ENCODE results near the gene RABGAP1. TPM values are rescaled to one million over a fixed set of nuclear protein-coding genes. Genes with fewer than 3 reads are reported as not detected.

RABGAP1 gene
- total RNA-seq, 4 donors from 2014 or later: 64.3 to 116 (median 79.5) TPM

GRCh38 chr9:123020796-123021195 is 80.0 kb downstream of the RABGAP1 start:
- no peaks in the 10 kb centered on the region for H3K4me1 ChIP-seq
- peaks cover 7 to 77% (median 51%) of the 10 kb centered on the region in 4 donors for H3K36me3 ChIP-seq
- no peak overlapping the region for H3K4me3 ChIP-seq
- no peaks in the 10 kb centered on the region for H3K27me3 ChIP-seq
- intact Hi-C loops (cut with DNase I): no loop called here
- 84% methylated on average over 2 of the region's 2 CpGs for WGBS
- DNase-seq (ENCODE audit: extremely low spot score): no peak
- no peak for TF ChIP-seq POLR2AphosphoS5 (IDR thresholded peaks at IDR 0.05)
- no peak for TF ChIP-seq CTCF (IDR thresholded peaks at IDR 0.05)
- TF ChIP-seq POLR2A (IDR thresholded peaks at IDR 0.05; ENCODE audit: low read depth): no peak
- no peak for TF ChIP-seq EP300 (IDR thresholded peaks at IDR 0.05)
- no peaks in the 10 kb centered on the region for H3K9me3 ChIP-seq
- H3K27ac ChIP-seq (replicated peaks in 1 of 4): no peak overlapping the region

- no peak for TF ChIP-seq EP300 (IDR thresholded peaks at IDR 0.05)
- no peak for TF ChIP-seq POLR2A (IDR thresholded peaks at IDR 0.05; ENCODE audit: low read depth)
- peaks cover 0 to 19% (median 15%) of the 10 kb centered on the region in 4 donors for H3K4me1 ChIP-seq
- peaks cover 7 to 56% (median 41%) of the 10 kb centered on the region in 4 donors for H3K36me3 ChIP-seq
- no peak for DNase-seq (ENCODE audit: extremely low spot score)
- H3K4me3 ChIP-seq: no peak overlapping the region
- no peaks in the 10 kb centered on the region for H3K9me3 ChIP-seq
- H3K27me3 ChIP-seq: no peaks in the 10 kb centered on the region
- WGBS: 97% methylated on average over 1 of the region's 1 CpG
- intact Hi-C loops (cut with DNase I): no loop called here
- no peak overlapping the region for H3K27ac ChIP-seq (replicated peaks in 1 of 4)
These were observed 85.6 kb downstream of the RABGAP1 start for GRCh38 chr9:123026425-123026824.

GRCh38 chr9:123027517-123027916 is 86.7 kb downstream of the RABGAP1 start:
- no peak for DNase-seq (ENCODE audit: extremely low spot score)
- H3K4me3 ChIP-seq: no peak overlapping the region
- H3K36me3 ChIP-seq: peaks cover 1 to 46% (median 32%) of the 10 kb centered on the region in 4 donors
- TF ChIP-seq CTCF (IDR thresholded peaks at IDR 0.05) (no peak), POLR2AphosphoS5 (IDR thresholded peaks at IDR 0.05) (no peak), EP300 (IDR thresholded peaks at IDR 0.05) (no peak), POLR2A (IDR thresholded peaks at IDR 0.05; ENCODE audit: low read depth) (no peak)
- H3K27ac ChIP-seq (replicated peaks in 1 of 4): no peak overlapping the region
- WGBS: 71% methylated on average over 3 of the region's 3 CpGs
- peaks cover 0 to 26% (median 22%) of the 10 kb centered on the region in 4 donors for H3K4me1 ChIP-seq
- no peaks in the 10 kb centered on the region for H3K9me3 ChIP-seq
- no peaks in the 10 kb centered on the region for H3K27me3 ChIP-seq
- intact Hi-C loops (cut with DNase I): no loop called here

- no peak overlapping the region for H3K27ac ChIP-seq (replicated peaks in 1 of 4)
- H3K4me3 ChIP-seq: no peak overlapping the region
- intact Hi-C loops (cut with DNase I): no loop called here
- no peaks in the 10 kb centered on the region for H3K27me3 ChIP-seq
- TF ChIP-seq EP300 (IDR thresholded peaks at IDR 0.05) (no peak), CTCF (IDR thresholded peaks at IDR 0.05) (no peak), POLR2AphosphoS5 (IDR thresholded peaks at IDR 0.05) (no peak), POLR2A (IDR thresholded peaks at IDR 0.05; ENCODE audit: low read depth) (no peak)
- peaks cover 0 to 39% (median 26%) of the 10 kb centered on the region in 4 donors for H3K36me3 ChIP-seq
- peaks cover 0 to 32% (median 29%) of the 10 kb centered on the region in 4 donors for H3K4me1 ChIP-seq
- H3K9me3 ChIP-seq: no peaks in the 10 kb centered on the region
- no peak for DNase-seq (ENCODE audit: extremely low spot score)
These were observed 87.3 kb downstream of the RABGAP1 start for GRCh38 chr9:123028136-123028535.

- Histone ChIP-seq H3K4me3 (no peak overlapping the region), H3K4me1 (peaks cover 0 to 40% (median 37%) of the 10 kb centered on the region in 4 donors), H3K27me3 (no peaks in the 10 kb centered on the region), H3K27ac (replicated peaks in 1 of 4) (no peak overlapping the region), H3K36me3 (peaks cover 0 to 31% (median 18%) of the 10 kb centered on the region in 4 donors), H3K9me3 (no peaks in the 10 kb centered on the region)
- WGBS: 97% methylated on average over 3 of the region's 3 CpGs
- no peak for DNase-seq (ENCODE audit: extremely low spot score)
- no peak for TF ChIP-seq CTCF (IDR thresholded peaks at IDR 0.05)
- TF ChIP-seq POLR2AphosphoS5 (IDR thresholded peaks at IDR 0.05): no peak
- no peak for TF ChIP-seq EP300 (IDR thresholded peaks at IDR 0.05)
- no peak for TF ChIP-seq POLR2A (IDR thresholded peaks at IDR 0.05; ENCODE audit: low read depth)
- intact Hi-C loops (cut with DNase I): no loop called here
These were observed 88.2 kb downstream of the RABGAP1 start for GRCh38 chr9:123028973-123029372.

Data from esophagus muscularis mucosa (tissue), 4 donors.